ENCODE measurements around the gene SLC15A4.

DNA sequence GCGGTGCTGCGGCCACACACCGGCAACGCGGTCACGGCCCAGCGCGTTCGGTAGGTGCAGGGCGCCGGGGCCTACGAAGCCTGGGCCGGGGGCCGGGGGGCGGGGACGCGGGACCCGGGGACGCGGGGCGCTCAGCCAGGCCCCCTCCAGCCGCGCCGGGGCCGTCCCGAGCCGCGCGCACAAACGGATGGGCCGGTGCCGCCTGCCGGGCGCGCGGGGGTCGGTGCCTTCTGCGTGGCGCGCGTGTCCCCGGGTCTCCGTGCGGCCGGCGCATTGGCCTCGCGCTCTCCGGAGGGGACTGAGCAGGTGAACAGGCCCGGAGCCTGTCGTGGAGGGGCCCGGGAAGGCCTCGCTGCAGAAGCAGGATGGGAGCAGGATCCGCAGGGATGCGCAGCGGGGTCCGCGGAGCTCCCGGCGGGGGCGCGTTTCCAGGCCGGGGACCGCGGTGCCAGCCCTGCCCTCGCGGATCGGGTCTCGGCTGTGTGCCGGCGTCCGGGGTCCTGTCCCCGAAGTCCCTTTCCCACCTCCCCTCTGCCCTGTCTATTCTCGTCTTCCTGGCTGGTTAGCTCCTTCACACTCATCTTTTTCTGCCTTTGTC lies 29.9 kb upstream of the SLC15A4 start:
- TF ChIP-seq POLR2A (IDR thresholded peaks at IDR 0.05; ENCODE audit: low read length) (no peak), GATA1 (IDR thresholded peaks at IDR 0.05; ENCODE audit: low read depth, low read length) (no peak)
